Epithelial cell of proximal tubule (primary cell): ENCODE results near the gene DNTT. TPM values are rescaled to one million over a fixed set of nuclear protein-coding genes. Genes with fewer than 3 reads are reported as not detected.

Experiments used
- DNase-seq: peaks from one replicate; pipeline ENCODE4 v3.0.0-alpha.2; 2011; ENCODE audit warnings: low read depth
- H3K4me3 ChIP-seq: 2 replicates; pipeline ENCODE4 v1.5.1; 2011; ENCODE audit warnings: low read depth, mild to moderate bottlenecking, low read length
- CTCF ChIP-seq: conservative IDR thresholded peaks from 2 replicates; pipeline ENCODE4 v1.5.1; 2012; ENCODE audit warnings: low read depth, mild to moderate bottlenecking, low read length
- total RNA-seq: library from RNA; depleted of rRNA; stranded (reverse); fragments of >200 nt; gene quantifications from 2 replicates; pipeline ENCODE4 v1.2.3, GENCODE V29; 2015

DNTT gene
- total RNA-seq, 1 donor from 2014 or later, result not detected

DNA sequence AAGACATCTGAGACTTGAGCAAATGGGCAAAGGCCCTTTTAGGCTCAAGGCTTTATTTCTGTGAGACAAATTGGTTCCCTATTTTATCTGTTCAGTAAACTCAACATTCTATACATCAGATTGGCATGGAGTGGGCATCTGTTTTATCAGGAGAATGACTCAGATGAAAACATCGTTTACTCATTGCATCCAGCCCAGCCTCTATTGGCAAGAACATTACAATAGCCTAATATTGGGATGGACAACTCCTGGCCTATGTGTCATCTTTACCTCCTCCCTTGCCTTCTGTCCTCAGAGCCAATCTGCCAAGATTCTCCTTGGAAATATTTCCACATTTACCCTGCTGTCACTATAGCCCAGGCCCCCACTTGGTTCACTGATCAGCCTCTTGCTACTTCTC is 27.4 kb upstream of the DNTT start:
- DNase-seq, result no peak
- H3K4me3 ChIP-seq, result no peak overlapping the region
- no peak for TF ChIP-seq CTCF

GRCh38 chr10:96279191-96279641 is 25.0 kb upstream of the DNTT start:
- H3K4me3 ChIP-seq, result no peak overlapping the region
- no peak for DNase-seq
- no peak for TF ChIP-seq CTCF

GRCh38 chr10:96280859-96281258 is 23.4 kb upstream of the DNTT start:
- TF ChIP-seq CTCF, result no peak
- DNase-seq, result no peak

GRCh38 chr10:96281444-96282029 is 22.7 kb upstream of the DNTT start:
- DNase-seq, result no peak
- TF ChIP-seq CTCF, result no peak
- no peak overlapping the region for H3K4me3 ChIP-seq

More at GRCh38 chr10:96280859-96281258, 23.4 kb upstream of the DNTT start:
- no peak overlapping the region for H3K4me3 ChIP-seq

DNA sequence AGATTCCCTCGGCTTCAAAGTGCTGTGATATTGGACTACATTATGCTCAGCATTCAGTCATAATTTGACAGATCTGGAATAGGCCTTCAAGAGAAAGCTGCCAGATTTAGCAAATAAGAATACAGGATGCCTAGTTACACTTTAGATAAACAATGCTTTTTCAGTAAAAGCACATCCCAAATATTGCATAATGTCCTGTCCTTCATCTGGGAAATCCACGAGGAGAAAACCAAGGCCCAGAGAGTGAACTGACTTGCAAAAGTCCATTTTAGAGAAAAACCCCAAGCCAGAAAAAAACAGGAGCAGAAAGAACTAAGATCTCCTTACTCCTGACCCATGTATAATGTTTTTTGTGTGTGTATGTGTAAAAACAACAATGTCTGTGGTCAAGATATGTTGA is 20.9 kb upstream of the DNTT start:
- DNase-seq, result no peak
- H3K4me3 ChIP-seq, result no peak overlapping the region

DNA sequence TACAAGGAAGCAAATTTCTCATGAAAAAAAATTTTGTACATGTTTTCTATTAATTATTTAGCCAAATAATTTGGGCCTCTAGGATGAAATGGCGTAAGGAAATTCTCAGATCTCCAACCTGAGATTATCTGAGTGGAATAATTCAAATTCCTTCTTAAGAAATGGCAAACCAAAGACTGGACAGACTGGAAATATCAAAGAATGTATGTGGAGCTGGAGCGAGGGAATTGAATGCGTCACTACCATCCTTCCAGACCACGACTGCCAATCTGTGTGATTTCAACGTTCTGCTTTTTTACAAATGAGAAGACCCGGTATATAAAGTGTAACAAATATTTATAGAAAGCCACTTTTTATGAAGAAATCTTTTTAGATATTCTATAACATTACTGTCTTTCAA is 20.5 kb upstream of the DNTT start:
- DNase-seq, result no peak
- TF ChIP-seq CTCF, result no peak
- no peak overlapping the region for H3K4me3 ChIP-seq

More for the DNA sequence above, 20.9 kb upstream of the DNTT start:
- no peak for TF ChIP-seq CTCF

DNA sequence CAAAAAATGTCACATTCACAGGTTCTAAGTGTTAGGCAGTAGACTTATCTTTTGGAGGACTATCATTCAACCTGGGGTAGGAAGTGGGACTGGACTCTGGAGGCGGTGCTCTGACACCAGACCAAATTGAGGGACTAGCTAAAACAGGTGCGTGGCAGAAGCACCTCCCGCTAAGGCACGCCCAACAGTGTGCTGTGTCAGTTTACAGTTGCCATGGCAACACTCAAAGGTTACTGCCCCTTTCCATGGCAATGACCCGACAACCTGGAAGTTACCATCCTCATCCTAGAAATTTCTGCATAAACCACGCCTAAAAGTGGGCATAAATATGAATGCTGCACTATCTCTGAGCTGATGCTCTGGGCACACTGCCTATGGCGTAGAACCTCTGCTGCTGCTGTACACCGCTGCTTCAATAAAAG is 18.9 kb upstream of the DNTT start:
- no peak for DNase-seq
- H3K4me3 ChIP-seq, result no peak overlapping the region
- TF ChIP-seq CTCF, result no peak
